Smooth muscle cell (in vitro differentiated cells): ENCODE results near the gene ZNF892. TPM values are rescaled to one million over a fixed set of nuclear protein-coding genes. Genes with fewer than 3 reads are reported as not detected.
"Not testable (repeated sequence)": the region's sequence is repeated elsewhere in the genome, so short reads cannot be mapped to it uniquely, and the experiment has no call there.

Experiments
- DNase-seq: peaks from one replicate; lab custom pipeline; 2025; ENCODE audit not compliant: unreplicated experiment; lab: John Stamatoyannopoulos, UW
- H2AFZ ChIP-seq: fragments of 200-600 bp; sonication (generic); 2 replicates; pipeline ENCODE4 v1.6.0; 2016; ENCODE audit warnings: antibody characterized with exemption, low read depth, mild to moderate bottlenecking
- H3F3A ChIP-seq: fragments of 200-600 bp; sonication (generic); 2 replicates; pipeline ENCODE4 v1.6.0; 2017; ENCODE audit warnings: antibody characterized with exemption, low read depth
- H3K27ac ChIP-seq: fragments of 200-600 bp; sonication (generic); 2 replicates; pipeline ENCODE4 v1.5.1; 2016; ENCODE audit warnings: low read depth, mild to moderate bottlenecking
- H3K27me3 ChIP-seq: fragments of 200-600 bp; sonication (generic); 2 replicates; pipeline ENCODE4 v1.6.1; 2016; ENCODE audit warnings: low read depth, mild to moderate bottlenecking
- H3K36me3 ChIP-seq: fragments of 200-600 bp; sonication (generic); 2 replicates; pipeline ENCODE4 v1.5.1; 2016; ENCODE audit warnings: low read depth
- H3K4me1 ChIP-seq: fragments of 200-600 bp; sonication (generic); 2 replicates; pipeline ENCODE4 v1.5.1; 2016; ENCODE audit warnings: low read depth
- H3K4me2 ChIP-seq: fragments of 200-600 bp; sonication (generic); 2 replicates; pipeline ENCODE4 v1.6.0; 2016; ENCODE audit warnings: mild to moderate bottlenecking
- H3K4me3 ChIP-seq: fragments of 200-600 bp; sonication (generic); 2 replicates; pipeline ENCODE4 v1.5.1; 2016; ENCODE audit warnings: mild to moderate bottlenecking
- H3K79me2 ChIP-seq: fragments of 200-600 bp; sonication (generic); 2 replicates; pipeline ENCODE4 v1.6.0; 2016; ENCODE audit warnings: low read depth, mild to moderate bottlenecking
- H3K9ac ChIP-seq: fragments of 200-600 bp; sonication (generic); 2 replicates; pipeline ENCODE4 v1.6.0; 2016; ENCODE audit warnings: low read depth
- H3K9me3 ChIP-seq: fragments of 200-600 bp; sonication (generic); replicated peaks from 2 replicates; pipeline ENCODE4 v1.5.1; 2016; ENCODE audit warnings: low read depth
- H4K20me1 ChIP-seq: fragments of 200-600 bp; sonication (generic); 2 replicates; pipeline ENCODE4 v1.6.0; 2016; ENCODE audit warnings: low read depth
- WGBS: methylation state at CpG from one replicate; pipeline ENCODE4 v1.1.7; 2016; ENCODE audit warnings: low lambda C conversion rate; 5-methylcytosine and 5-hydroxymethylcytosine counted together
- polyA plus RNA-seq: library from polyadenylated mRNA; unstranded; fragments of >200 nt; fragmentation: Nextera tagmentation; extraction: Ambion mirVana; gene quantifications from 2 replicates; pipeline ENCODE4 v1.2.1, GENCODE V29; 2016
- total RNA-seq: library from RNA; depleted of rRNA; stranded (reverse); fragments of >200 nt; gene quantifications from 2 replicates; pipeline ENCODE4 v1.2.3, GENCODE V29; 2014
- TF ChIP-seq, protein P1 (sequence below): fragments of 200-600 bp; sonication (generic); IDR thresholded peaks from 2 replicates; pipeline ENCODE4 v1.5.1; 2017; ENCODE audit warnings: borderline replicate concordance, mild to moderate bottlenecking, antibody characterized with exemption; ENCODE audit not compliant: insufficient read depth, poor library complexity, severe bottlenecking

Gene ZNF892
- total and polyA plus RNA-seq, 2 experiments from 2014 or later, result 0.63 to 5.3 TPM

DNA sequence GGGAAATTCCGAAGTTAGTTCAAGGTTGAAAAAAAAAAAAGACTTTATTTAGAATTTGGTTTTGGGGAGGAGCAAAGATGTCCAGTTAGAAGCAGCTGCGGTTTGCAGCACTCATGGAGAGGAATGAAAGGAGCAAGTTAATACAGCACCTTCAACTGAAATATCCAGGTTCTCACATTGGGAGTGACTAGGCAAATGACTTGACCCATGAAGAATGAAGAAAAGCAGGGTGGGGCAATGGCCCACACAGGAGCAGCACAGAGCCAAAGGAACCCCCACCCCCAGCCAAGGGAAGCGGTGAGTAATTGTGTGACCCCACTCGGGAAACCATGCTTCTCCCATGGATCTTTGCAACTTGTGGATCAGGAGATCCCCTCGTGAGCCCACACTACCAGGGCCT is 32.8 kb downstream of the ZNF892 start:
- Histone ChIP-seq H3K27me3 (no peaks in the 10 kb centered on the region), H3K9ac (no peak overlapping the region), H3F3A (no peaks in the 10 kb centered on the region), H3K4me2 (no peak overlapping the region), H3K36me3 (no peaks in the 10 kb centered on the region), H3K4me3 (no peak overlapping the region), H3K79me2 (no peaks in the 10 kb centered on the region), H4K20me1 (no peaks in the 10 kb centered on the region), H2AFZ (no peak overlapping the region), H3K4me1 (no peaks in the 10 kb centered on the region), H3K27ac (no peak overlapping the region), H3K9me3 (peaks cover 4% of the 10 kb centered on the region)
- DNase-seq, result no peak
- 93% methylated on average over 5 of the region's 5 CpGs for WGBS
- TF ChIP-seq, protein P1, sequence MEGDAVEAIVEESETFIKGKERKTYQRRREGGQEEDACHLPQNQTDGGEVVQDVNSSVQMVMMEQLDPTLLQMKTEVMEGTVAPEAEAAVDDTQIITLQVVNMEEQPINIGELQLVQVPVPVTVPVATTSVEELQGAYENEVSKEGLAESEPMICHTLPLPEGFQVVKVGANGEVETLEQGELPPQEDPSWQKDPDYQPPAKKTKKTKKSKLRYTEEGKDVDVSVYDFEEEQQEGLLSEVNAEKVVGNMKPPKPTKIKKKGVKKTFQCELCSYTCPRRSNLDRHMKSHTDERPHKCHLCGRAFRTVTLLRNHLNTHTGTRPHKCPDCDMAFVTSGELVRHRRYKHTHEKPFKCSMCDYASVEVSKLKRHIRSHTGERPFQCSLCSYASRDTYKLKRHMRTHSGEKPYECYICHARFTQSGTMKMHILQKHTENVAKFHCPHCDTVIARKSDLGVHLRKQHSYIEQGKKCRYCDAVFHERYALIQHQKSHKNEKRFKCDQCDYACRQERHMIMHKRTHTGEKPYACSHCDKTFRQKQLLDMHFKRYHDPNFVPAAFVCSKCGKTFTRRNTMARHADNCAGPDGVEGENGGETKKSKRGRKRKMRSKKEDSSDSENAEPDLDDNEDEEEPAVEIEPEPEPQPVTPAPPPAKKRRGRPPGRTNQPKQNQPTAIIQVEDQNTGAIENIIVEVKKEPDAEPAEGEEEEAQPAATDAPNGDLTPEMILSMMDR, result no peak

DNA sequence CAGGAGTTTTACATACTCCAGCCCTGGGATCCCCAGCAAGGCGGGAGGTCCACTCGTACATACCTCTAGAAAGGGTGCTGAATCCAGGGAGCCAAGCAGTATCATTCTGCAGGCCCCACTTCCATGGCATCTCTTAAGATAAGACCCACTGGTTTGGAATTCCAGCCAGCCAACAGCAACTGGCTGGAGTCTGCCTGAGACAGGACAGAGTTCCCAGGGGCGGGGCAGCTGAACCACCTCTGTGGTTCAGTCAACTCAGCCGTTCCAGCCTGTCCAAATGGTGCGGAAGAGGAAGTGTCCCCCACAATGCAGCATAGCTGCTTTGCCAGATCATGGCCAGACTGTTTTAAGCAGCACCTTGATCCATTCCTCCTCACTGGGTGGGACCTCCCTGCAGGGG is 33.2 kb downstream of the ZNF892 start:
- peaks cover 5% of the 10 kb centered on the region for H3K9me3 ChIP-seq
- H3K27me3 ChIP-seq, result no peaks in the 10 kb centered on the region
- H3K9ac ChIP-seq, result no peak overlapping the region
- H3K27ac ChIP-seq, result no peak overlapping the region
- no peak overlapping the region for H3K4me2 ChIP-seq
- no peaks in the 10 kb centered on the region for H3K4me1 ChIP-seq
- H3F3A ChIP-seq, result no peaks in the 10 kb centered on the region
- no peak for DNase-seq
- TF ChIP-seq, protein P1, result no peak
- no peaks in the 10 kb centered on the region for H3K36me3 ChIP-seq
- H2AFZ ChIP-seq, result no peak overlapping the region
- H3K4me3 ChIP-seq, result no peak overlapping the region
- H3K79me2 ChIP-seq, result no peaks in the 10 kb centered on the region
- no peaks in the 10 kb centered on the region for H4K20me1 ChIP-seq
- 88% methylated on average over 5 of the region's 5 CpGs for WGBS

DNA sequence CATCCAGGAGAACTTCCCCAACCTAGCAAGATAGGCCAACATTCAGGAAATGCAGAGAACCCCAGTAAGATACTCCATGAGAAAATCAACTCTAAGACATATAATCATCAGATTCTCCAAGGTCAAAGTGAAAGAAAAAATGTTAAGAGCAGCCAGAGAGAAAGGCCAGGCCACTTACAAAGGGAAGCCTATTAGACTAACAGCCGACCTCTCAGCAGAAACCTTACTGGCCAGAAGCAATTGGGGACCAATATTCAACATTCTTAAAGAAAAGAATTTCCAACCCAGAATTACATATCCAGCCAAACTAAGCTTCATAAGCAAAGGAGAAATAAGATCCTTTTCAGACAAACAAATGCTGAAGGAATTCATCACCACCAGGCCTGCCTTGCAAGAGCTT is 34.8 kb downstream of the ZNF892 start:
- H3K9ac ChIP-seq, H3K79me2 ChIP-seq, H3K27ac ChIP-seq, H4K20me1 ChIP-seq, DNase-seq, H3K27me3 ChIP-seq, H3K4me1 ChIP-seq, H3F3A ChIP-seq, H3K36me3 ChIP-seq, H2AFZ ChIP-seq, H3K4me3 ChIP-seq, H3K4me2 ChIP-seq: not testable (repeated sequence)
- 91% methylated on average over 1 of the region's 1 CpG for WGBS
- H3K9me3 ChIP-seq, result peaks cover 12% of the 10 kb centered on the region

Other genes starting within 250 kb of the ZNF892 start
- gene MAL, start 181.8 kb upstream of the ZNF892 start, total RNA-seq, result not detected in 2 replicates
- gene MAL, start 181.8 kb upstream of the ZNF892 start, polyA plus RNA-seq, result not detected in 2 replicates
- gene MRPS5, start 85.7 kb upstream of the ZNF892 start, total RNA-seq, result 41.1 and 42.9 TPM in 2 replicates
- gene MRPS5, start 85.7 kb upstream of the ZNF892 start, polyA plus RNA-seq, result 46.2 and 53.8 TPM in 2 replicates
- gene ZNF514, start 47.7 kb upstream of the ZNF892 start, total RNA-seq, result 6.1 and 10.8 TPM in 2 replicates
- 2.7 and 3.7 TPM in 2 replicates for gene ZNF514, start 47.7 kb upstream of the ZNF892 start, polyA plus RNA-seq
- gene ZNF2, start 41.7 kb upstream of the ZNF892 start, total RNA-seq, result 6.9 and 7.0 TPM in 2 replicates
- gene ZNF2, start 41.7 kb upstream of the ZNF892 start, polyA plus RNA-seq, result 1.8 and 2.9 TPM in 2 replicates
- 2.8 and 4.2 TPM in 2 replicates for gene PROM2, start 66.9 kb downstream of the ZNF892 start, total RNA-seq
- gene PROM2, start 66.9 kb downstream of the ZNF892 start, polyA plus RNA-seq, result 0.70 and 2.6 TPM in 2 replicates
- 1.1 and 2.0 TPM in 2 replicates for gene KCNIP3, start 89.8 kb downstream of the ZNF892 start, total RNA-seq
- gene KCNIP3, start 89.8 kb downstream of the ZNF892 start, polyA plus RNA-seq, result 7.6 TPM in 2 replicates
- gene FAHD2A, start 195.2 kb downstream of the ZNF892 start, total RNA-seq, result 28.0 and 32.2 TPM in 2 replicates
- gene FAHD2A, start 195.2 kb downstream of the ZNF892 start, polyA plus RNA-seq, result 40.3 and 44.6 TPM in 2 replicates